Measurements from ENCODE around the gene SVEP1. TPM values are rescaled to one million over a fixed set of nuclear protein-coding genes. Genes with fewer than 3 reads are reported as not detected.

The SVEP1 gene
- total RNA-seq, 1 experiment from 2014 or later, result 0.05 TPM

DNA sequence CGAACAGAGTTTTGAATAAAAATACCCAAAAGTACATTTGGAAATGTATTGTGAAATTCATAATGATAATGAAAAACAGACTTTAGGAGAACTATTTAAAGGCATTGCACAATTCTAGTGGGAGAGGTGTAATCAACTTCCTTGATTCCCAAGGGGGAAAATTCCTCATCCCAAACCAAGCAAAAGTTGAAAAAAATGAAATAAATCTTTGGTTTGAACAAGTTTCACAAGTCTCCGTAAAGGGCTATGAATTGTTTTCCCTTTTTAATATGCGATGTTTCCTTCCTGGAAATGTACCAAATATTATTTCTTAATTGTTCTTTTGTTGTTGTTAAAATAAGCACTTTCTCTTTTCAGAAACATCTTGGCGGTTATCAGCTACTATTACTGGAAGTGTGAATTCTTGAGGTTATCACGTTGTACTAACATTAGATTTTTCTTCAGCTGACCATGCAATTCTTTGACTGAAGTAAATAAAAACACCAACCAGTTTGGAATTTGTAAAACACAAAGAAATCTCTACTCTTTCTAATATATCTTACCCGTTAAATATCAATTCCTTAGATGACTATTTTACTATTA lies 59.3 kb downstream of the SVEP1 start:
- POLR2A ChIA-PET, result no interaction called here
- no peak for ATAC-seq
- intact Hi-C loops (cut with micrococcal nuclease; ENCODE audit: unreplicated experiment), result no loop called here

DNA sequence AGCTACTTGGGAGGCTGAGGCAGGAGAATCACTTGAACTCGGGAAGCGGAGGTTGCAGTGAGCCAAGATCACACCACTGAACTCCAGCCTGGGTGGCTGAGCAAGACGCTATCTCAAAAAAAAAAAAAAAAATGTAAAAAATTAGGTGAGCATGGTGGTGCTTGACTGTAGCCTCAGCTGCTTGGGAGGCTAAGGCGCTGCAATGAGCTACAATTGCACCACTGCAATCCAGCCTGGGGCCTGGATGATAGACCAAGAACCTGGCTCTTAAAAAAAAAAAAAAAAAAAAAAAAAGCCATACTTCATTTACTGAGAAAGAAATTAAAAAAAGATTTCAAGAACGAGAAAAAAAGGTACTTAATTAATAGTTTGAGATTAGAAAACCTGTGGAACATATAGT lies 62.1 kb downstream of the SVEP1 start:
- intact Hi-C loops (cut with micrococcal nuclease; ENCODE audit: unreplicated experiment), result no loop called here
- POLR2A ChIA-PET, result interaction anchor here (0.6 to 0.7 kb wide), 2 partner anchors 22 to 86 kb away, joined by 4 to 7 read pairs; no protein-coding TSS in a partner anchor
- ATAC-seq, result no peak
- CTCF ChIA-PET, result no interaction called here
- no peaks in the 10 kb centered on the region for H3K4me1 ChIP-seq (ENCODE audit: control insufficient read depth, insufficient read depth, low read length)
- H3K4me3 ChIP-seq (ENCODE audit: low read depth in 2 of 2, low read length in 2 of 2), result no peak overlapping the region
- BruUV-seq (replicated peaks), result no TSS peak
- no peak for DNase-seq (ENCODE audit: low read depth, low spot score)
- H3K36me3 ChIP-seq (ENCODE audit: control insufficient read depth, insufficient read depth, low read length), result no peaks in the 10 kb centered on the region
- TF ChIP-seq POLR2AphosphoS5 (IDR thresholded peaks at IDR 0.05; ENCODE audit: low read depth, low read length) (no peak), TCF7L2 (IDR thresholded peaks at IDR 0.05; ENCODE audit: low read depth, low read length) (no peak), SIN3A (IDR thresholded peaks at IDR 0.05; ENCODE audit: borderline replicate concordance, insufficient read depth, low read depth, low read length) (no peak)
- TF ChIP-seq, protein P1, sequence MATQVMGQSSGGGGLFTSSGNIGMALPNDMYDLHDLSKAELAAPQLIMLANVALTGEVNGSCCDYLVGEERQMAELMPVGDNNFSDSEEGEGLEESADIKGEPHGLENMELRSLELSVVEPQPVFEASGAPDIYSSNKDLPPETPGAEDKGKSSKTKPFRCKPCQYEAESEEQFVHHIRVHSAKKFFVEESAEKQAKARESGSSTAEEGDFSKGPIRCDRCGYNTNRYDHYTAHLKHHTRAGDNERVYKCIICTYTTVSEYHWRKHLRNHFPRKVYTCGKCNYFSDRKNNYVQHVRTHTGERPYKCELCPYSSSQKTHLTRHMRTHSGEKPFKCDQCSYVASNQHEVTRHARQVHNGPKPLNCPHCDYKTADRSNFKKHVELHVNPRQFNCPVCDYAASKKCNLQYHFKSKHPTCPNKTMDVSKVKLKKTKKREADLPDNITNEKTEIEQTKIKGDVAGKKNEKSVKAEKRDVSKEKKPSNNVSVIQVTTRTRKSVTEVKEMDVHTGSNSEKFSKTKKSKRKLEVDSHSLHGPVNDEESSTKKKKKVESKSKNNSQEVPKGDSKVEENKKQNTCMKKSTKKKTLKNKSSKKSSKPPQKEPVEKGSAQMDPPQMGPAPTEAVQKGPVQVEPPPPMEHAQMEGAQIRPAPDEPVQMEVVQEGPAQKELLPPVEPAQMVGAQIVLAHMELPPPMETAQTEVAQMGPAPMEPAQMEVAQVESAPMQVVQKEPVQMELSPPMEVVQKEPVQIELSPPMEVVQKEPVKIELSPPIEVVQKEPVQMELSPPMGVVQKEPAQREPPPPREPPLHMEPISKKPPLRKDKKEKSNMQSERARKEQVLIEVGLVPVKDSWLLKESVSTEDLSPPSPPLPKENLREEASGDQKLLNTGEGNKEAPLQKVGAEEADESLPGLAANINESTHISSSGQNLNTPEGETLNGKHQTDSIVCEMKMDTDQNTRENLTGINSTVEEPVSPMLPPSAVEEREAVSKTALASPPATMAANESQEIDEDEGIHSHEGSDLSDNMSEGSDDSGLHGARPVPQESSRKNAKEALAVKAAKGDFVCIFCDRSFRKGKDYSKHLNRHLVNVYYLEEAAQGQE (IDR thresholded peaks at IDR 0.05; ENCODE audit: insufficient read depth in 1 of 2, low read depth in 2 of 2, low read length in 1 of 2), result no peak
- TF ChIP-seq, protein P2, sequence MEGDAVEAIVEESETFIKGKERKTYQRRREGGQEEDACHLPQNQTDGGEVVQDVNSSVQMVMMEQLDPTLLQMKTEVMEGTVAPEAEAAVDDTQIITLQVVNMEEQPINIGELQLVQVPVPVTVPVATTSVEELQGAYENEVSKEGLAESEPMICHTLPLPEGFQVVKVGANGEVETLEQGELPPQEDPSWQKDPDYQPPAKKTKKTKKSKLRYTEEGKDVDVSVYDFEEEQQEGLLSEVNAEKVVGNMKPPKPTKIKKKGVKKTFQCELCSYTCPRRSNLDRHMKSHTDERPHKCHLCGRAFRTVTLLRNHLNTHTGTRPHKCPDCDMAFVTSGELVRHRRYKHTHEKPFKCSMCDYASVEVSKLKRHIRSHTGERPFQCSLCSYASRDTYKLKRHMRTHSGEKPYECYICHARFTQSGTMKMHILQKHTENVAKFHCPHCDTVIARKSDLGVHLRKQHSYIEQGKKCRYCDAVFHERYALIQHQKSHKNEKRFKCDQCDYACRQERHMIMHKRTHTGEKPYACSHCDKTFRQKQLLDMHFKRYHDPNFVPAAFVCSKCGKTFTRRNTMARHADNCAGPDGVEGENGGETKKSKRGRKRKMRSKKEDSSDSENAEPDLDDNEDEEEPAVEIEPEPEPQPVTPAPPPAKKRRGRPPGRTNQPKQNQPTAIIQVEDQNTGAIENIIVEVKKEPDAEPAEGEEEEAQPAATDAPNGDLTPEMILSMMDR (IDR thresholded peaks at IDR 0.05), result no peak
- H3K27me3 ChIP-seq (ENCODE audit: control insufficient read depth, insufficient read depth, low read length), result peaks cover 3% of the 10 kb centered on the region; the same call in 1 of the 2 replicates
- in situ Hi-C loops (cut with HindIII; ENCODE audit: low pct_unique_long_range_greater_than_20kb, low sequenced_read_pairs), result no loop called here
- H3K27ac ChIP-seq (ENCODE audit: low read length), result no peak overlapping the region
- no peaks in the 10 kb centered on the region for H3K9me3 ChIP-seq (ENCODE audit: control insufficient read depth, insufficient read depth, low read depth, low read length)

More for the DNA sequence above, 59.3 kb downstream of the SVEP1 start:
- CTCF ChIA-PET, result no interaction called here
- Histone ChIP-seq H3K4me3 (ENCODE audit: low read depth in 2 of 2, low read length in 2 of 2) (no peak overlapping the region), H3K4me1 (ENCODE audit: control insufficient read depth, insufficient read depth, low read length) (no peaks in the 10 kb centered on the region), H3K27me3 (ENCODE audit: control insufficient read depth, insufficient read depth, low read length) (no peaks in the 10 kb centered on the region), H3K27ac (ENCODE audit: low read length) (no peak overlapping the region), H3K9me3 (ENCODE audit: control insufficient read depth, insufficient read depth, low read depth, low read length) (no peaks in the 10 kb centered on the region), H3K36me3 (ENCODE audit: control insufficient read depth, insufficient read depth, low read length) (no peaks in the 10 kb centered on the region)
- BruUV-seq (replicated peaks), result no TSS peak
- DNase-seq (ENCODE audit: low read depth, low spot score), result no peak
- TF ChIP-seq SIN3A (IDR thresholded peaks at IDR 0.05; ENCODE audit: borderline replicate concordance, insufficient read depth, low read depth, low read length) (no peak), POLR2AphosphoS5 (IDR thresholded peaks at IDR 0.05; ENCODE audit: low read depth, low read length) (no peak), TCF7L2 (IDR thresholded peaks at IDR 0.05; ENCODE audit: low read depth, low read length) (no peak)
- TF ChIP-seq, protein P2 (IDR thresholded peaks at IDR 0.05), result no peak
- TF ChIP-seq, protein P1 (IDR thresholded peaks at IDR 0.05; ENCODE audit: insufficient read depth in 1 of 2, low read depth in 2 of 2, low read length in 1 of 2), result no peak
- in situ Hi-C loops (cut with HindIII; ENCODE audit: low pct_unique_long_range_greater_than_20kb, low sequenced_read_pairs), result no loop called here
